Glutamatergic neuron (in vitro differentiated cells): ENCODE measurements around the gene PRPF40B. TPM values are rescaled to one million over a fixed set of nuclear protein-coding genes. Genes with fewer than 3 reads are reported as not detected.
"Not testable (repeated sequence)": the region's sequence is repeated elsewhere in the genome, so short reads cannot be mapped to it uniquely, and the experiment has no call there.

Source experiments
- DNase-seq: peaks from one replicate; pipeline ENCODE4 v3.0.0; 2022
- H3K27ac Mint-ChIP-seq: one replicate; pipeline ENCODE4 v1.8.0; 2020; ENCODE audit warnings: mild to moderate bottlenecking, mixed read lengths, inconsistent platforms; ENCODE audit not compliant: unreplicated experiment
- H3K27me3 Mint-ChIP-seq: one replicate; pipeline ENCODE4 v1.8.0; 2020; ENCODE audit warnings: mild to moderate bottlenecking, moderate library complexity, mixed read lengths, inconsistent platforms; ENCODE audit not compliant: unreplicated experiment
- H3K36me3 Mint-ChIP-seq: one replicate; pipeline ENCODE4 v1.8.0; 2020; ENCODE audit warnings: mild to moderate bottlenecking, mixed read lengths, inconsistent platforms; ENCODE audit not compliant: unreplicated experiment
- H3K4me1 Mint-ChIP-seq: one replicate; pipeline ENCODE4 v1.8.0; 2020; ENCODE audit warnings: mild to moderate bottlenecking, low read depth, mixed read lengths, inconsistent platforms; ENCODE audit not compliant: unreplicated experiment
- H3K4me3 Mint-ChIP-seq: one replicate; pipeline ENCODE4 v1.8.0; 2020; ENCODE audit warnings: mild to moderate bottlenecking, mixed read lengths, inconsistent platforms; ENCODE audit not compliant: unreplicated experiment
- H3K9me3 Mint-ChIP-seq: one replicate; pipeline ENCODE4 v1.8.0; 2020; ENCODE audit warnings: mild to moderate bottlenecking, moderate library complexity, mixed read lengths, inconsistent platforms; ENCODE audit not compliant: unreplicated experiment
- CTCF ChIP-seq: fragments of 200-600 bp; sonication (generic); IDR thresholded peaks from one replicate; pipeline ENCODE4 v1.5.0; 2021; ENCODE audit not compliant: partially characterized antibody, unreplicated experiment
- total RNA-seq: library from RNA; stranded (reverse); fragmentation: NEBNext Ultra II Directional; extraction: Animal tissue kit (Norgen Biotek cat#: 25700); gene quantifications from one replicate; pipeline ENCODE4 v1.2.1, GENCODE V29; 2021; ENCODE audit not compliant: unreplicated experiment

The PRPF40B gene
- total RNA-seq, 1 donor from 2014 or later, result 26.4 TPM

- Mint-ChIP-seq H3K27me3 (peaks cover 1% of the 10 kb centered on the region), H3K4me1 (no peaks in the 10 kb centered on the region), H3K27ac (no peak overlapping the region), H3K36me3 (peaks cover 5% of the 10 kb centered on the region), H3K9me3 (peaks cover 11% of the 10 kb centered on the region), H3K4me3 (no peak overlapping the region)
- TF ChIP-seq CTCF, result no peak
- no peak for DNase-seq
Measured at GRCh38 chr12:49609059-49609874, 14.1 kb upstream of the PRPF40B start.

GRCh38 chr12:49609875-49610154, 13.5 kb upstream of the PRPF40B start:
- DNase-seq, result no peak
- TF ChIP-seq CTCF, result no peak
- H3K36me3 Mint-ChIP-seq, result peaks cover 5% of the 10 kb centered on the region
- H3K27ac Mint-ChIP-seq, result no peak overlapping the region
- H3K27me3 Mint-ChIP-seq, result peaks cover 1% of the 10 kb centered on the region
- no peak overlapping the region for H3K4me3 Mint-ChIP-seq
- peaks cover 11% of the 10 kb centered on the region for H3K9me3 Mint-ChIP-seq
- H3K4me1 Mint-ChIP-seq, result no peaks in the 10 kb centered on the region

GRCh38 chr12:49610785-49611184, 12.6 kb upstream of the PRPF40B start:
- H3K4me1 Mint-ChIP-seq, H3K36me3 Mint-ChIP-seq, H3K27ac Mint-ChIP-seq, DNase-seq, H3K4me3 Mint-ChIP-seq, H3K27me3 Mint-ChIP-seq: not testable (repeated sequence)
- peaks cover 10% of the 10 kb centered on the region for H3K9me3 Mint-ChIP-seq

- no peak overlapping the region for H3K4me3 Mint-ChIP-seq
- H3K36me3 Mint-ChIP-seq, result peaks cover 5% of the 10 kb centered on the region
- peaks cover 7% of the 10 kb centered on the region for H3K4me1 Mint-ChIP-seq
- no peak for DNase-seq
- H3K9me3 Mint-ChIP-seq, result peaks cover 8% of the 10 kb centered on the region
- no peak for TF ChIP-seq CTCF
- no peak overlapping the region for H3K27ac Mint-ChIP-seq
- no peaks in the 10 kb centered on the region for H3K27me3 Mint-ChIP-seq
Measured at GRCh38 chr12:49612210-49612609, 11.2 kb upstream of the PRPF40B start.

- no peak overlapping the region for H3K27ac Mint-ChIP-seq
- DNase-seq, result no peak
- no peak overlapping the region for H3K4me3 Mint-ChIP-seq
- peaks cover 7% of the 10 kb centered on the region for H3K4me1 Mint-ChIP-seq
- no peaks in the 10 kb centered on the region for H3K27me3 Mint-ChIP-seq
- no peaks in the 10 kb centered on the region for H3K9me3 Mint-ChIP-seq
- no peaks in the 10 kb centered on the region for H3K36me3 Mint-ChIP-seq
- TF ChIP-seq CTCF, result no peak
Measured at GRCh38 chr12:49615725-49616124, 7.6 kb upstream of the PRPF40B start.
